GM23338 (cell line): Measurements from ENCODE around the gene ZPR1. TPM values are rescaled to one million over a fixed set of nuclear protein-coding genes. Genes with fewer than 3 reads are reported as not detected.
"Not testable (repeated sequence)": the region's sequence is repeated elsewhere in the genome, so short reads cannot be mapped to it uniquely, and the experiment has no call there.

Source experiments
- ATAC-seq: fragments of 200-7000 bp; cut with Tn5 transposase; 3 replicates; pipeline ENCODE4 v1.9.1; 2020
- DNase-seq: peaks from one replicate; pipeline ENCODE4 v3.0.0-alpha.2; 2015; ENCODE audit warnings: low spot score
- H2AFZ ChIP-seq: fragments of 200-600 bp; sonication (generic); 2 replicates; pipeline ENCODE4 v1.8.0; 2016; ENCODE audit warnings: antibody characterized with exemption, mild to moderate bottlenecking, moderate library complexity
- H3F3A ChIP-seq: fragments of 200-600 bp; sonication (generic); replicated peaks from 2 replicates; pipeline ENCODE4 v1.8.0; 2017; ENCODE audit warnings: antibody characterized with exemption, mixed run types, low read depth
- H3K27ac ChIP-seq: fragments of 200-600 bp; sonication (generic); 2 replicates; pipeline ENCODE4 v1.6.1; 2016; ENCODE audit warnings: low read depth
- H3K27me3 ChIP-seq: fragments of 200-600 bp; sonication (generic); 2 replicates; pipeline ENCODE4 v1.8.0; 2016; ENCODE audit warnings: mild to moderate bottlenecking, mixed run types, moderate library complexity; ENCODE audit not compliant: insufficient read depth
- H3K36me3 ChIP-seq: fragments of 200-600 bp; sonication (generic); 2 replicates; pipeline ENCODE4 v1.8.0; 2016; ENCODE audit warnings: mild to moderate bottlenecking; ENCODE audit not compliant: insufficient read depth
- H3K4me1 ChIP-seq: fragments of 200-600 bp; sonication (generic); 2 replicates; pipeline ENCODE4 v1.8.0; 2016; ENCODE audit warnings: mild to moderate bottlenecking, moderate library complexity; ENCODE audit not compliant: insufficient read depth
- H3K4me2 ChIP-seq: fragments of 200-600 bp; sonication (generic); 2 replicates; pipeline ENCODE4 v1.7.1; 2017; ENCODE audit warnings: mixed run types
- H3K4me3 ChIP-seq: fragments of 200-600 bp; sonication (generic); 2 replicates; pipeline ENCODE4 v1.6.1; 2016; ENCODE audit warnings: mixed run types
- H3K79me2 ChIP-seq: fragments of 200-600 bp; sonication (generic); replicated peaks from 2 replicates; pipeline ENCODE4 v1.8.0; 2017; ENCODE audit warnings: mild to moderate bottlenecking; ENCODE audit not compliant: insufficient read depth
- H3K9me2 ChIP-seq: fragments of 200-600 bp; sonication (generic); 2 replicates; pipeline ENCODE4 v1.8.0; 2017; ENCODE audit not compliant: insufficient read depth
- H4K20me1 ChIP-seq: fragments of 200-600 bp; sonication (generic); replicated peaks from 2 replicates; pipeline ENCODE4 v1.8.0; 2017; ENCODE audit warnings: mild to moderate bottlenecking; ENCODE audit not compliant: insufficient read depth
- H3K27ac Mint-ChIP-seq: 2 replicates; pipeline ENCODE4 v1.8.0; 2020; ENCODE audit warnings: inconsistent platforms, mild to moderate bottlenecking, moderate library complexity, mixed read lengths
- H3K27me3 Mint-ChIP-seq: 3 replicates; pipeline ENCODE4 v1.8.0; 2022; ENCODE audit warnings: low read depth, mild to moderate bottlenecking, moderate library complexity, mixed read lengths, inconsistent platforms; ENCODE audit not compliant: insufficient read depth, poor library complexity
- H3K36me3 Mint-ChIP-seq: 3 replicates; pipeline ENCODE4 v1.8.0; 2021; ENCODE audit warnings: low read depth, mild to moderate bottlenecking, inconsistent platforms, moderate library complexity, mixed read lengths
- H3K4me1 Mint-ChIP-seq: 3 replicates; pipeline ENCODE4 v1.8.0; 2020; ENCODE audit warnings: mild to moderate bottlenecking, inconsistent platforms, mixed read lengths
- H3K4me3 Mint-ChIP-seq: 3 replicates; pipeline ENCODE4 v1.8.0; 2021; ENCODE audit warnings: moderate library complexity, mild to moderate bottlenecking, inconsistent platforms, mixed read lengths
- H3K9me3 Mint-ChIP-seq: 3 replicates; pipeline ENCODE4 v1.8.0; 2020; ENCODE audit warnings: moderate library complexity, mild to moderate bottlenecking, inconsistent platforms, mixed read lengths
- CTCF ChIP-seq, 2 experiments: fragments of 200-600 bp in 1 of 2; sonication (generic) in 1 of 2; conservative IDR thresholded peaks; 2 replicates each; pipeline versions ENCODE4 v1.5.1 to v1.6.1; 2016 to 2017; ENCODE audit warnings: antibody characterized with exemption in 2 of 2, low read depth in 2 of 2, mild to moderate bottlenecking in 2 of 2, moderate library complexity in 1 of 2
- ETS1 ChIP-seq: IDR thresholded peaks from 2 replicates; pipeline ENCODE4 v1.6.1; 2016; ENCODE audit warnings: antibody characterized with exemption
- EZH2 ChIP-seq: fragments of 200-600 bp; sonication (generic); IDR thresholded peaks from one replicate; pipeline ENCODE4 v1.8.0; 2017; ENCODE audit warnings: antibody characterized with exemption, mild to moderate bottlenecking, low read depth; ENCODE audit not compliant: unreplicated experiment
- EZH2phosphoT487 ChIP-seq: fragments of 200-600 bp; sonication (generic); IDR thresholded peaks from one replicate; pipeline ENCODE4 v1.8.1; 2018; ENCODE audit warnings: antibody characterized with exemption; ENCODE audit not compliant: unreplicated experiment
- NANOG ChIP-seq: IDR thresholded peaks from 2 replicates; pipeline ENCODE4 v1.6.1; 2016; ENCODE audit warnings: antibody characterized with exemption, borderline replicate concordance
- POLR2AphosphoS5 ChIP-seq: IDR thresholded peaks from 2 replicates; pipeline ENCODE4 v1.6.1; 2016; ENCODE audit warnings: antibody characterized with exemption, low read depth
- REST ChIP-seq: IDR thresholded peaks from one replicate; pipeline ENCODE4 v1.6.1; 2018; ENCODE audit warnings: antibody characterized with exemption; ENCODE audit not compliant: unreplicated experiment
- STAT1 ChIP-seq: IDR thresholded peaks from one replicate; pipeline ENCODE4 v1.6.1; 2016; ENCODE audit warnings: antibody characterized with exemption; ENCODE audit not compliant: unreplicated experiment
- ZNF331 ChIP-seq: fragments of 250-450 bp; sonication (Bioruptor Pico); IDR thresholded peaks from 2 replicates; pipeline ENCODE4 v1.5.0; 2020; ENCODE audit warnings: low read depth, mild to moderate bottlenecking, moderate library complexity
- polyA plus RNA-seq: library from polyadenylated mRNA; unstranded; fragments of >200 nt; fragmentation: Nextera tagmentation; extraction: Ambion mirVana; gene quantifications from 2 replicates; pipeline ENCODE4 v1.2.1, GENCODE V29; 2016
- total RNA-seq: library from RNA; depleted of rRNA; stranded (reverse); fragments of >200 nt; shearing (Covaris generic); gene quantifications from 2 replicates; pipeline ENCODE4 v1.2.3, GENCODE V29; 2014

The ZPR1 gene
- total and polyA plus RNA-seq, 2 experiments from 2014 or later, result 55.4 to 96.7 TPM

DNA sequence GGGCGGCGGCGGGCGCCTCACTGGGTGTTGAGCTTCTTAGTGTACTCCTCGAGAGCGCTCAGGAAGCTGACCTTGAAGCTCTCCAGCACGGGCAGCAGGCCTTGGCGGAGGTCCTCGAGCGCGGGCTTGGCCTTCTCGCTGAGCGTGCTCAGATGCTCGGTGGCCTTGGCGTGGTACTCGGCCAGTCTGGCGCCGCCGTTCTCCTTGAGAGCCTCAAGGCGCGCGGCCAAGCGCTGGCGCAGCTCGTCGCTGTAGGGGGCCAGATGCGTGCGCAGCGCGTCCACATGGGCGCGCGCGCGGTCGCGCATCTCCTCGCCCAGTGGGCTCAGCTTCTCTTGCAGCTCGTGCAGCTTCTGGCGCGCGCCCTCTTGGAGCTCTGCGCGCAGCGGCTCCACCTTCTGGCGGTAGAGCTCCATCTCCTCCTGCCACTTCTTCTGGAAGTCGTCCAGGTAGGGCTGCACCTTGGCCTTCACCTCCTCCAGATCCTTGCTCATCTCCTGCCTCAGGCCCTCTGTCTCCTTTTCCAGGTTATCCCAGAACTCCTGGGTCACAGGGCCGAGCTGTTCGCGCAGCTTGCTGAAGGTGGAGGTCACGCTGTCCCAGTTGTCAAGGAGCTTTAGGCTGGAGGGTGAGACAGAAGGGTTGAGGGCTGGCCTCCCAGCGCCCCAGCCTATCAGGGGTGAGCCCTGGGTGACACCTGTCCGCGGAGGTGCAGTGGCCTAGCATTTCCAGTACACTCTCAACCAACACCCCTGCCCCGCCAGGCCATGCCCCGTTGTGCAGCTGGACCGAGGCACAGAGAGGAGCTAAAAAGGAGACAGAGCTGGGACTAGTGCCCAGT lies 48.2 kb upstream of the ZPR1 start (continued):
- TF ChIP-seq ZNF331 (no peak), EZH2phosphoT487 (no peak), ETS1 (0 out of 2 replicates have a peak, but pooled peaks have one; percentile 10), STAT1 (no peak), POLR2AphosphoS5 (peak; percentile 75), REST (no peak)

DNA sequence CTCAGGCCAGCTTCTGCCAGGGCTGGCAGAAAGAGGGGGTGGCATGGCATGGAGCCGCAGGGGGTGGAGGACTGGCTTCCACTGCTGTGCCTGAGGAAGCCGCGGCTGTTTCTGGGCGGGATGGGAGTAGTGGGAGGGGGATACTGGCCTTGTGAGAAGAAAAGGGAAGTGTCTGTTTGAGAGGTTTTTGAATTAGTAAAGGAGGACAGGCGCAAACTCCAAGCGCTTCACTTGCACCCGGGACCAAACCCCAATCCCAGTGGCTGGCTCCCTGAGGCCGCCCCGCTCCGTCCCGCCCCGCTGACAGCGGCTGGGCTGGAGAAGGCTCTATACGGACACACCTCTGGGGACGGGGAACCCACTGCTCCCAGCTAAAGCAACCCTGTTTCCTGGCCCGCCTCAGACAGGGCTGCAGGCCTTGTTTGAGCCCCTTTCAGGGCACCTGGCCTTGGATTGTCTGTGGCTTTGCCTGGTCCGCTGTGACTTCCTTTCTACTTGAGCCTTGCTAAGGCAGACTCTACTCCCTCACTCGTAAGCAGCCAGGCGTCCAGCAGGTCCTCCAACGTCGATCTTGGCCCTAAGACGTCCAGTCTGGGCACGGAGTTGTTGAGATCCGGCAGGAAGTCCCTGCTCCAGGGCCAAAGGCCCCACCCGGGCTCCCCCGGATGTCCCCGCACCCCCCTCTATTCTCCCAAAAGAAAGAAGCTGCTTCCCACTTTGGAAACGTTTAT lies 47.4 kb upstream of the ZPR1 start:
- DNase-seq, result peak; percentile 41
- Histone ChIP-seq H3K9me2 (no peaks in the 10 kb centered on the region), H3K36me3 (no peaks in the 10 kb centered on the region), H3K4me2 (peak overlapping the region; percentile 92), H3K4me3 (peak overlapping the region; percentile 65), H3K4me1 (peaks cover 6% of the 10 kb centered on the region; the same call in 1 of the 2 replicates), H3K27ac (no peak overlapping the region), H3F3A (0 out of 2 replicates have a peak, but pooled peaks cover 3% of the 10 kb centered on the region), H4K20me1 (no peaks in the 10 kb centered on the region), H3K79me2 (no peaks in the 10 kb centered on the region), H3K27me3 (no peaks in the 10 kb centered on the region), H2AFZ (peak overlapping the region; percentile 100)
- peak; percentile 55 for ATAC-seq
- H3K4me1 Mint-ChIP-seq, result peaks cover 33% of the 10 kb centered on the region
- TF ChIP-seq CTCF (conservative IDR thresholded peaks at IDR 0.05; ENCODE audit: low read depth in 2 of 2) (no peak), STAT1 (no peak), EZH2phosphoT487 (no peak), NANOG (no peak), ETS1 (no peak), EZH2 (no peak)
- H3K27me3 Mint-ChIP-seq, result peaks cover 19% of the 10 kb centered on the region
- no peak overlapping the region for H3K27ac Mint-ChIP-seq
- no peaks in the 10 kb centered on the region for H3K9me3 Mint-ChIP-seq
- H3K4me3 Mint-ChIP-seq, result peak overlapping the region; percentile 69
- H3K36me3 Mint-ChIP-seq, result no peaks in the 10 kb centered on the region

GRCh38 chr11:116834535-116835041 lies 46.8 kb upstream of the ZPR1 start:
- not testable (repeated sequence) for H3K9me2 ChIP-seq, H3K27ac Mint-ChIP-seq, H3K4me1 ChIP-seq, H3K36me3 Mint-ChIP-seq, H3K79me2 ChIP-seq, H3F3A ChIP-seq, H3K9me3 Mint-ChIP-seq, H3K36me3 ChIP-seq, H3K27me3 ChIP-seq, H3K27ac ChIP-seq, DNase-seq, ATAC-seq, H4K20me1 ChIP-seq
- Histone ChIP-seq H2AFZ (0 out of 2 replicates have a peak overlapping the region, but pooled peaks have one; percentile 100), H3K4me3 (peak overlapping the region; percentile 65; the same call in 1 of the 2 replicates), H3K4me2 (peak overlapping the region; percentile 92; the same call in 1 of the 2 replicates)
- Mint-ChIP-seq H3K4me3 (peak overlapping the region; percentile 69), H3K4me1 (peaks cover 27% of the 10 kb centered on the region), H3K27me3 (peaks cover 19% of the 10 kb centered on the region)
